Common myeloid progenitor, CD34-positive (primary cell): ENCODE measurements around the gene SUN3.
A peak's percentile ranks its signal among the peaks of the same experiment; 100 is the strongest.

Experiments
- CTCF ChIA-PET: fragments of 350-600 bp; sonication (Branson Sonifier 250); formaldehyde crosslinking; loops from one replicate; lab custom pipeline; 2021; ENCODE audit warnings: antibody characterized with exemption; lab: Charles Lee
- POLR2A ChIA-PET: fragments of 350-600 bp; sonication (Branson Sonifier 250); formaldehyde crosslinking; loops from one replicate; lab custom pipeline; 2021; ENCODE audit warnings: antibody characterized with exemption; lab: Charles Lee
- DNase-seq, 3 donors: peaks; one replicate each; pipeline versions ENCODE4 v3.0.0 to v3.0.0-alpha.2; 2013
- H3K27ac ChIP-seq, 2 experiments: 1 replicate in 1 of 2; 2 replicates in 1 of 2; pipeline ENCODE4 v1.7.0; 2013; ENCODE audit warnings: inconsistent platforms in 2 of 2, low read length in 2 of 2, mild to moderate bottlenecking in 2 of 2, low read depth in 1 of 2, moderate library complexity in 1 of 2; ENCODE audit not compliant: severe bottlenecking in 2 of 2, insufficient read depth in 1 of 2, poor library complexity in 1 of 2
- H3K27me3 ChIP-seq, 5 experiments: replicated peaks in 2 of 5; 1 replicate in 3 of 5; 2 replicates in 2 of 5; pipeline versions ENCODE4 v1.6.1 to v1.7.0; 2013; ENCODE audit warnings: low read length in 4 of 5, mild to moderate bottlenecking in 2 of 5, moderate library complexity in 2 of 5, inconsistent platforms in 1 of 5; ENCODE audit not compliant: insufficient read depth in 5 of 5, control insufficient read depth in 4 of 5
- H3K36me3 ChIP-seq, 4 experiments: 1 replicate in 2 of 4; 2 replicates in 2 of 4; pipeline versions ENCODE4 v1.6.1 to v1.7.0; 2013; ENCODE audit warnings: low read length in 3 of 4, control low read depth in 1 of 4, mild to moderate bottlenecking in 1 of 4; ENCODE audit not compliant: control insufficient read depth in 4 of 4, insufficient read depth in 4 of 4
- H3K4me1 ChIP-seq, 4 experiments: 1 replicate in 3 of 4; 2 replicates in 1 of 4; pipeline versions ENCODE4 v1.6.1 to v1.7.1; 2013; ENCODE audit warnings: low read length in 3 of 4, mild to moderate bottlenecking in 3 of 4, control low read depth in 1 of 4, inconsistent platforms in 1 of 4, moderate library complexity in 1 of 4; ENCODE audit not compliant: control insufficient read depth in 4 of 4, insufficient read depth in 4 of 4; ENCODE audit errors: control extremely low read depth in 1 of 4
- H3K4me3 ChIP-seq, 7 experiments: 1 replicate in 4 of 7; 2 replicates in 3 of 7; pipeline versions ENCODE4 v1.5.1 to v1.7.0; 2013; ENCODE audit warnings: mild to moderate bottlenecking in 7 of 7, low read length in 6 of 7, moderate library complexity in 6 of 7, inconsistent platforms in 2 of 7, low read depth in 2 of 7, control low read depth in 1 of 7; ENCODE audit not compliant: insufficient read depth in 4 of 7, control insufficient read depth in 1 of 7; ENCODE audit errors: extremely low read depth in 1 of 7
- H3K9me3 ChIP-seq, 5 experiments: 1 replicate in 4 of 5; 2 replicates in 1 of 5; pipeline versions ENCODE4 v1.6.1 to v1.7.1; 2013; ENCODE audit warnings: low read length in 4 of 5, mild to moderate bottlenecking in 2 of 5, inconsistent platforms in 1 of 5, low read depth in 1 of 5, moderate library complexity in 1 of 5; ENCODE audit not compliant: control insufficient read depth in 4 of 5, insufficient read depth in 2 of 5; ENCODE audit errors: control extremely low read depth in 1 of 5
- WGBS: methylation state at CpG from one replicate; pipeline ENCODE4 v1.1.5; 2013; ENCODE audit not compliant: insufficient coverage; 5-methylcytosine and 5-hydroxymethylcytosine counted together

The SUN3 gene

DNA sequence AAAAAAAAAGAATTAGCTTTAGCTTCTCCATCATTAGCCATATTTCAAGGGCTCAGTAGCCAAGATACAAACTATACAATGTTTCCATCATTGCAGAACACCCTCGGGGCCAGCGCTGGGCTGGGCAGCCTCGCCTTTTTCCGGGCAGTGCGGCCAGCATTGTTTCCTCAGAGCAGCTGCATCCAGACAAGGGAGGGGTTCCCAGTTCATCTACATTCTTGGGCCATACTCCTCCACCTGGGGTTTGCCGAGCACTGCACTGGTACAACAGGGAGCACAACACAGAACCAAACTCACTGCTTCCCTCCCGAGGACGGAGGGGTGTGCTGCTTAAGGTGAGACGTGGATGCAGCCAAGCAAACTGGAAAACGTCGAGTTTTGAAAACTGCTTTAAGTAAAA is 78.2 kb downstream of the SUN3 start:
- POLR2A ChIA-PET: no interaction called here
- CTCF ChIA-PET: interaction anchor here (1.0 to 10.2 kb wide), 3 partner anchors 37 to 156 kb away, joined by 3 to 116 read pairs (median 3); no protein-coding TSS in a partner anchor
- DNase-seq: no peak

DNA sequence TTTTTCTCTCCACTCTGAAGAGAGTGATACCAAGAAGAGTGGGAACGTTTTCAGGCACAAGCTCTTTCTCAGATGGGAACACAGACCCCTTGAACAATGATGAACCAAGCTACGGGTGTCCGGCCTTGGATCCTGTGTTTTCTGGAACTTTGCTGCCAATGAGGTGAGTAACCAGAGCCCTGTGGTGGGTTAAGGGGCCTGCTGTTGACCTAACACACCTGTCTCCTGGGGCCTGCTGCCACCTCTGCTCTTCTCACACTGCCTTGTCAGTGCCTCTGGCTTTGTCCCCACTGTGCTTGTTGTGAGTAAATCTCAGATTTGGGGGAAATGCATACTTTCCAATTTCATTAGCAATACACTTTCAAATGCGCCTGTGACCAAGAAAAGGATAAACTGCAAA is 79.2 kb downstream of the SUN3 start:
- Histone ChIP-seq H3K27me3 (no peaks in the 10 kb centered on the region), H3K4me3 (no peak overlapping the region), H3K27ac (no peak overlapping the region), H3K36me3 (peaks cover under 1 to 14% (median 6%) of the 10 kb centered on the region in 4 experiments), H3K4me1 (no peaks in the 10 kb centered on the region), H3K9me3 (no peaks in the 10 kb centered on the region)
- CTCF ChIA-PET: interaction anchor here (1.6 to 10.2 kb wide), 2 partner anchors 38 to 157 kb away, joined by 3 to 116 read pairs; no protein-coding TSS in a partner anchor
- 98% methylated on average over 4 of the region's 4 CpGs for WGBS
- no peak for DNase-seq
- POLR2A ChIA-PET: no interaction called here

More for the DNA sequence above, 78.2 kb downstream of the SUN3 start:
- Histone ChIP-seq H3K36me3 (peaks cover 4 to 18% (median 9%) of the 10 kb centered on the region in 4 experiments), H3K9me3 (no peaks in the 10 kb centered on the region), H3K4me3 (no peak overlapping the region), H3K4me1 (no peaks in the 10 kb centered on the region), H3K27ac (no peak overlapping the region), H3K27me3 (no peaks in the 10 kb centered on the region)
- WGBS: 74% methylated on average over 5 of the region's 11 CpGs

DNA sequence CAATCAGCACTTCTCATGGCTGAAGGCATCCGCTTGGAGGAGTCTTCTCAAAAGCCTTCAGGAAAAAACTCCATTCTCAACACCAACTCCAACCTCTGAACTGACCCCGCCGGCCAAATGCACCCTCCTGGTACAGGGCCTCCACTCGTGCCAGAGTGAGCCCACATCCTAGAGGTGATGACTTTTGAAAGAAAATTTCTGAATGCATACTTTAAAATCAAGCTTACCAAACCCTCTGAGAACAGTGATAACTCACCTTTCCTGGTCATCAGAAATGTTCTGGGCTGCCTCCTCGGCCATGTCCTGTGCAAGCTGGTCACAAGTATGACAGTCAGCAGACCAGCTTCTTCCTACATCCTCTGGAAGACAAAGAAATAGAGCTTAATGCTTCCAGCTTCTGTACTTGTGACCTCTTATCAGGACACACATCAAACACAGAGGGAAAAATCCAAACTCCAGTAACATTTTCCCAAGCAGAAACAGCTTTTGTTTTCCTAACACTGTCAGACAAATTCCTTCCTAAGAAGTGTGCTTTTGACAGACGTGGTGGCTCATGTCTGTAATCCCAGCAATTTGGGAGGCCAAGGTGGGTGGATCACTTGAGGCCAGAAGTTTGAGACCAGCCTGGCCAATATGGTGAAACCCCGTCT is 80.6 kb downstream of the SUN3 start, which contains the start of gene PKD1L1:
Gene PKD1L1 (minus strand): TSS at position 326 of the 650 bp plus-strand sequence. CDS start 26 bp downstream, at position 300.
- WGBS: 94% methylated on average over 3 of the region's 7 CpGs
- Histone ChIP-seq H3K27ac (no peak within 1 kb of the TSS), H3K4me3 (no peak within 1 kb of the TSS), H3K9me3 (no peaks in the 10 kb centered on the region), H3K4me1 (no peaks in the 10 kb centered on the region), H3K27me3 (no peaks in the 10 kb centered on the region), H3K36me3 (no peaks in the 10 kb centered on the region)
- CTCF ChIA-PET: interaction anchor here (0.9 to 10.2 kb wide), 6 partner anchors 14 to 682 kb away, joined by 3 to 116 read pairs (median 3); no protein-coding TSS in a partner anchor
- POLR2A ChIA-PET: no interaction called here
- DNase-seq: no peak

DNA sequence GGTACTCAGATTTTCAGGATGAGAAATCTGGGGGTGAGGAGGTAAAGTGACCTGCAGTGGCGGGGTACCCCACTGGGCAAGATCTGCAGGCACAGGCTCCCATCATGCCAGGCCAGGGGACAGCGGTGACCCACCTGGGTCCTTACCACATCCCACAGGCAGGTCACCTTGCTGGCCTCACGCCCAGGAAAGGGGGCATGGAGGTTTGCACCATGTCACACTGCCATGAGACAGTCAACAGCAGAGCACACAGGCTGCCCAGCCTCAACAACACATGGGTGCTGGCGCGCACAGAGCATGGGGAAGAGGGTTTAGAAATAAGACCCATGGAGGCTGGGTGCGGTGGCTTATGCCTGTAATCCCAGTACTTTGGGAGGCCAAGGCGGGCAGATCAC is 81.6 kb downstream of the SUN3 start:
- WGBS: 83% methylated on average over 3 of the region's 7 CpGs
- H3K9me3 ChIP-seq: no peaks in the 10 kb centered on the region
- H3K36me3 ChIP-seq: no peaks in the 10 kb centered on the region
- ChIA-PET POLR2A (no interaction called here), CTCF (interaction anchor here (1.2 to 10.2 kb wide), 3 partner anchors 141 to 681 kb away, joined by 3 to 116 read pairs (median 3); no protein-coding TSS in a partner anchor)
- DNase-seq: no peak
- no peak overlapping the region for H3K4me3 ChIP-seq
- no peak overlapping the region for H3K27ac ChIP-seq
- no peaks in the 10 kb centered on the region for H3K27me3 ChIP-seq
- no peaks in the 10 kb centered on the region for H3K4me1 ChIP-seq

DNA sequence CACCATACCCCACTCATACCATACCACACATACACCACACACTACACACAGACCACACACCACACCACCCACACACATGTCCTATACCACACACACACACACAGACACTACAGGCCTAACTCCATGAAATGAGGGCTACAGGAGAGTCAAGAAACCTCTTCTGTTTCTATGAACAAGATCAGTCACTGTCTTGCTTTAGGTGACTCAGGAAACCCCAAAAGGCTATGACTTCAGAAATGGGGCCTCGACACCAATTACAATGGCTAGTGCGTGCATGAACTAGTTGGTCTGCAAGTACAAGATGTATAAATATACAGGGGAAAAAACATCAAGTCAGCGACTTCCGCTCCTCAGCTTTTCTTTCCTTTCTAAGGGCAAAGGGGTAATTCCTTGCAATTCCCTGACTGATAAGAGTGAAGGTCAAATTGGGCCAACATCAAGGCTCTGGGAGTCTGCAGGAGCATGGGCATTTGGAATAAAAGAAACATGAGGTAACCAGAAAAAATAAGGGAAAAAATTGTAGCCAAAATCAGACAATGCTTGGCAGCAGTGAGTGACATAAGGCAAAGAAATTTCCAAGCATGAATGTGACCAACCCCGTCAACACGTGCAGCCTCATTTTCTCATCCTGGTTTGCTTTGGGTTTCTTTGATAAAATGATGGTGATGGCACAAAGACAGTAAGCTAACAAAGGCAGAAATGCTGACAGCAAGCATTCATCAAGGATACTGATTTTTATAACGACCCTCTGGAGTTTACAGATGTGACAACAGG is 82.1 kb downstream of the SUN3 start:
- H3K36me3 ChIP-seq: no peaks in the 10 kb centered on the region
- CTCF ChIA-PET: interaction anchor here (1.2 to 10.2 kb wide), 2 partner anchors 160 to 681 kb away, joined by 3 to 116 read pairs; no protein-coding TSS in a partner anchor
- H3K27ac ChIP-seq: no peak overlapping the region
- no peaks in the 10 kb centered on the region for H3K4me1 ChIP-seq
- POLR2A ChIA-PET: no interaction called here
- no peaks in the 10 kb centered on the region for H3K9me3 ChIP-seq
- no peak overlapping the region for H3K4me3 ChIP-seq
- H3K27me3 ChIP-seq: no peaks in the 10 kb centered on the region
- 97% methylated on average over 7 of the region's 7 CpGs for WGBS
- DNase-seq: no peak

DNA sequence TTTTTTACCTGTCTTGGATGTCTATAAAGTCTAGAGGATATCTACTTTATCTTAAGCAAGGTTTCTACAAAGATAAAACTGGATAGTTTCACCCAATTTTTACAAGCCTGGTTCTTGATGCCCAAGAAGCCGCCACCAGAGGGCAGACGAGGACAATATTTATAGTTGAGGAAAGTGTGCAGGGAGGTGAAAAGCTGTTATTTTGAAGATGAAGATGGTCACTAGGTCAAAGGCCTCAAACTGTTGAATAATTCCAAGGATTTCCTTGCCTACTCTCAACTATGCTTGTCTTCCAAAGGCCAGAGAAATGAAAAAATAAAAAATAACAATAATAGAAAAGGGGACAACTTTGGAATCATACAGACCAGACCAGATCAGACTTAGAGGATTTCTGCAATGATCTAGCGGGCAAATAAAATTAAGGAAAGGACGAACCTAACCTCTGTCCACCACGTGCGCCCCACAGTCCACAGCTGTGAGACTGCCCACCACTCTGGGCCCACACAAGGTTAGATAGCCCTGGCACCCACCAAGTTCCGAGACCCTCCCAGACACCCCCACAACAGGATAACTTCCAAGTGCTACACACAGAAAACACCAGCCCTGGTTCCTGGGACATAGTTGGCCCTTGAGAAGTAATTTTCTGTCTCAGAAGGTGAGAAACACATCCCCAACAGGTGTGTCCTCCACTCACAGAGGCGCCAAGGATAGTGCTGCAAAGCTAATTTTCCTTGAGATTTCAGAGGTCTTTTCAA is 83.5 kb downstream of the SUN3 start:
- Histone ChIP-seq H3K27ac (no peak overlapping the region), H3K9me3 (no peaks in the 10 kb centered on the region), H3K27me3 (no peaks in the 10 kb centered on the region), H3K36me3 (no peaks in the 10 kb centered on the region), H3K4me3 (no peak overlapping the region), H3K4me1 (no peaks in the 10 kb centered on the region)
- CTCF ChIA-PET: interaction anchor here (0.7 to 10.2 kb wide), 26 partner anchors 8 to 679 kb away, joined by 3 to 116 read pairs (median 4); no protein-coding TSS in a partner anchor
- POLR2A ChIA-PET: no interaction called here
- WGBS: 58% methylated on average over 6 of the region's 8 CpGs
- DNase-seq: peak; percentile 51 to 78 (median 67)
